CD4-positive, alpha-beta T cell (primary cell): ENCODE results near the gene CBX2. TPM values are rescaled to one million over a fixed set of nuclear protein-coding genes. Genes with fewer than 3 reads are reported as not detected.

Source experiments
- ATAC-seq: fragments of 200-7000 bp; cut with Tn5 transposase; one replicate; pipeline ENCODE4 v1.10.0; 2022; ENCODE audit warnings: mild to moderate bottlenecking; ENCODE audit not compliant: poor library complexity
- CTCF ChIA-PET: fragments of 350-600 bp; sonication (Branson Sonifier 250); formaldehyde crosslinking; loops from one replicate; lab custom pipeline; 2021; ENCODE audit warnings: antibody characterized with exemption, inconsistent platforms; lab: Charles Lee
- POLR2A ChIA-PET: fragments of 350-600 bp; sonication (Branson Sonifier 250); formaldehyde crosslinking; loops from one replicate; lab custom pipeline; 2021; ENCODE audit warnings: antibody characterized with exemption, inconsistent platforms; lab: Charles Lee
- DNase-seq, 14 experiments: peaks; one replicate each; pipeline ENCODE4 v3.0.0-alpha.2; 2013 to 2020; ENCODE audit warnings: mixed read lengths in 2 of 14
- H3K27ac ChIP-seq, 2 donors: one replicate each; pipeline versions ENCODE4 v1.5.1 to v1.7.0; 2013; ENCODE audit warnings: low read length in 2 of 2, low read depth in 1 of 2, mild to moderate bottlenecking in 1 of 2
- H3K27me3 ChIP-seq, 2 experiments: 1 replicate in 1 of 2; 2 replicates in 1 of 2; pipeline versions ENCODE4 v1.6.1 to v1.7.0; 2013; ENCODE audit warnings: low read length in 2 of 2, control low read depth in 1 of 2, mild to moderate bottlenecking in 1 of 2, moderate library complexity in 1 of 2; ENCODE audit not compliant: insufficient read depth in 2 of 2, control insufficient read depth in 1 of 2
- H3K36me3 ChIP-seq: one replicate; pipeline ENCODE4 v1.6.1; 2013; ENCODE audit warnings: low read length, control low read depth; ENCODE audit not compliant: insufficient read depth
- H3K4me1 ChIP-seq: one replicate; pipeline ENCODE4 v1.6.1; 2013; ENCODE audit warnings: low read length, control low read depth; ENCODE audit not compliant: insufficient read depth
- H3K4me3 ChIP-seq: one replicate; pipeline ENCODE4 v1.5.1; 2013; ENCODE audit warnings: mild to moderate bottlenecking, low read length, moderate library complexity
- H3K9me3 ChIP-seq, 2 experiments: 1 replicate in 1 of 2; 2 replicates in 1 of 2; pipeline versions ENCODE4 v1.6.1 to v1.7.0; 2013; ENCODE audit warnings: low read length in 2 of 2, mild to moderate bottlenecking in 2 of 2, control low read depth in 1 of 2, moderate library complexity in 1 of 2; ENCODE audit not compliant: control insufficient read depth in 1 of 2, insufficient read depth in 1 of 2
- H3K27ac Mint-ChIP-seq: one replicate; pipeline ENCODE4 v1.8.0; 2020; ENCODE audit warnings: mixed read lengths
- H3K27me3 Mint-ChIP-seq: one replicate; pipeline ENCODE4 v1.8.0; 2021; ENCODE audit warnings: mixed read lengths
- H3K36me3 Mint-ChIP-seq: one replicate; pipeline ENCODE4 v1.8.0; 2021; ENCODE audit warnings: low read depth, mixed read lengths
- H3K4me1 Mint-ChIP-seq: one replicate; pipeline ENCODE4 v1.8.0; 2021; ENCODE audit warnings: low read depth, mixed read lengths
- H3K4me3 Mint-ChIP-seq: one replicate; pipeline ENCODE4 v1.8.0; 2020; ENCODE audit warnings: mild to moderate bottlenecking, mixed read lengths
- H3K9me3 Mint-ChIP-seq: one replicate; pipeline ENCODE4 v1.8.0; 2020; ENCODE audit warnings: mixed read lengths
- CTCF ChIP-seq: fragments of 200-600 bp; IDR thresholded peaks from one replicate; pipeline ENCODE4 v1.8.0; 2022; ENCODE audit warnings: antibody characterized with exemption, mild to moderate bottlenecking
- intact Hi-C, 2 experiments: fragments of 100-400 bp; cut with DNase I in 1 of 2; cut with micrococcal nuclease in 1 of 2; formaldehyde crosslinking; loops; one replicate each; pipeline versions ENCODE4 v1.15.1 to v1.9.0; 2023 to 2025; cut with DNase I, micrococcal nuclease
- total RNA-seq, 174 experiments: library from RNA in 2 of 174; stranded (reverse) in 2 of 174; gene quantifications; one replicate each; pipeline ENCODE4 v1.2.3 and lab custom pipeline; 2021 to 2026

CBX2 gene
- total RNA-seq, 2 experiments from 2014 or later, result 0.31 TPM; not detected in 1

GRCh38 chr17:79821331-79822095 lies 43.6 kb downstream of the CBX2 start:
- Mint-ChIP-seq H3K9me3 (no peaks in the 10 kb centered on the region), H3K27me3 (peaks cover 36% of the 10 kb centered on the region), H3K4me3 (no peak overlapping the region), H3K4me1 (peaks cover 5% of the 10 kb centered on the region), H3K36me3 (no peaks in the 10 kb centered on the region), H3K27ac (no peak overlapping the region)
- no peak for ATAC-seq
- Histone ChIP-seq H3K4me3 (no peak overlapping the region), H3K27ac (no peak overlapping the region), H3K9me3 (no peaks in the 10 kb centered on the region), H3K36me3 (no peaks in the 10 kb centered on the region), H3K27me3 (peaks cover 6 to 7% of the 10 kb centered on the region in 2 experiments), H3K4me1 (peaks cover 8% of the 10 kb centered on the region)
- intact Hi-C loops, result no loop called here
- no peak for DNase-seq
- no peak for TF ChIP-seq CTCF
- CTCF ChIA-PET, result no interaction called here
- POLR2A ChIA-PET, result no interaction called here

DNA sequence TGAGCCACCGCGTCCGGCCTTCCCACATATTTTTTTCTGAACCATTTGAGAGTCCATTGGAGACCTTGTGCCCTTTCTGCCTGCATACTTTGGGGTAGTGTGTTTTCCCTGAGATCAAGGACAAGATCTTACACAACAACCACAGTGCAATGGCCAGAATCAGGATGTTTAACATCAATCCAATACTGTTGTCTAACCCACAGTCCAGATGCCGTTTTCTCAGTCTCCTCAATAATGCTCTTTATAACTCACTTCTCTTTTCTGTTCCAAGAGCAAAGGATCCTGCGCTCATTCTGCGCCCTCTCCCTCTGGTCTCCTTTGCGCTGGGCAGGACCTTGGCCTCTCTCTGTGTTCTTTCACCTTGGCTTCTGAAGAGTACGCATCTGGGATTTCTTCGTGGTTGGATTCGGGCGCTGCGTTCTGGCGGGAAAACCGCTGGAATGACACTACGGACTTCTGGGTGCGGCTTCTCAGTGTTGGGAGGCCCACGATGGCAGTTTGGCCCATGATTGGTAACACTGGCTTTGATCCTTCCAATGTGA lies 44.7 kb downstream of the CBX2 start:
- H3K9me3 Mint-ChIP-seq, result no peaks in the 10 kb centered on the region
- CTCF ChIA-PET, result no interaction called here
- no peak overlapping the region for H3K27ac ChIP-seq

DNA sequence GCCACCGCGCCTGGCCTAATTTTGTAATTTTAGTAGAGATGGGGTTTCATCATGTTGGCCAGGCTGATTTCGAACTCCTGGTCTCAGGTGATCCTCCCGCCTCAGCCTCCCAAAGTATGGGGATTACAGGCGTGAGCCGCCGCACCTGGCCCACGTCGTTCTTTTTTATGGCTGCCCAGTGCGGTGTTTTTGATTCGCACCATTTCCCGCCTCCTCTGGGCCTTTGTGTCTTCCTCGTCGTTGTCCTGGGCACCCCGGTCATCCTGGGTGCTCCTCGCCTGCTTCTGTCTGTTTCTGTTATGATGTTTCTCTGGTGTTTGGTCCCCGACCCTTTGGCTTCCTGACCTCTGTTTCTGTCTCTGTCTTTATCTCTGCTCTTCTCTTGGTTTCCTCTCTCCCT lies 46.3 kb downstream of the CBX2 start:
- H3K4me3 Mint-ChIP-seq, result no peak overlapping the region
- no peaks in the 10 kb centered on the region for H3K36me3 ChIP-seq
- H3K9me3 ChIP-seq, result no peaks in the 10 kb centered on the region
- H3K4me1 Mint-ChIP-seq, result peaks cover 8% of the 10 kb centered on the region
- DNase-seq, result no peak
- no peak for ATAC-seq
- no peaks in the 10 kb centered on the region for H3K9me3 Mint-ChIP-seq
- no peak overlapping the region for H3K27ac ChIP-seq
- no peak overlapping the region for H3K4me3 ChIP-seq
- intact Hi-C loops, result no loop called here
- TF ChIP-seq CTCF, result no peak
- peaks cover 0 to 3% of the 10 kb centered on the region in 2 experiments for H3K27me3 ChIP-seq
- ChIA-PET CTCF (no interaction called here), POLR2A (interaction anchor here (2.5 kb wide), 1 partner anchor 12 kb away, joined by 7 read pairs; no protein-coding TSS in a partner anchor)
- H3K27ac Mint-ChIP-seq, result no peak overlapping the region
- peaks cover 8% of the 10 kb centered on the region for H3K4me1 ChIP-seq
- peaks cover 20% of the 10 kb centered on the region for H3K27me3 Mint-ChIP-seq
- no peaks in the 10 kb centered on the region for H3K36me3 Mint-ChIP-seq

More for the DNA sequence above, 44.7 kb downstream of the CBX2 start:
- H3K27me3 Mint-ChIP-seq, result peaks cover 26% of the 10 kb centered on the region
- POLR2A ChIA-PET, result no interaction called here
- H3K4me1 Mint-ChIP-seq, result peaks cover 8% of the 10 kb centered on the region
- H3K27ac Mint-ChIP-seq, result no peak overlapping the region
- ATAC-seq, result no peak
- Histone ChIP-seq H3K4me1 (peaks cover 8% of the 10 kb centered on the region), H3K36me3 (no peaks in the 10 kb centered on the region), H3K27me3 (peaks cover 0 to 3% of the 10 kb centered on the region in 2 experiments), H3K4me3 (no peak overlapping the region), H3K9me3 (no peaks in the 10 kb centered on the region)
- no peak for DNase-seq
- no peaks in the 10 kb centered on the region for H3K36me3 Mint-ChIP-seq
- intact Hi-C loops, result no loop called here
- no peak for TF ChIP-seq CTCF
- H3K4me3 Mint-ChIP-seq, result no peak overlapping the region
